Gastrocnemius medialis (tissue), 4 donors: ENCODE measurements around the gene TXNRD3. TPM values are rescaled to one million over a fixed set of nuclear protein-coding genes. Genes with fewer than 3 reads are reported as not detected.

Source experiments
- ATAC-seq, 2 donors: fragments of 150-250 bp; one replicate each; pipeline ENCODE4 v1.9.1; 2016
- DNase-seq, 2 donors: peaks; one replicate each; pipeline ENCODE4 v3.0.0-alpha.2; 2019
- H3K27ac ChIP-seq, 4 donors: fragments of 200-600 bp; sonication (generic); 1 replicate in 1 of 4; 2 replicates in 3 of 4; pipeline ENCODE4 v1.5.1; 2016 to 2018; ENCODE audit warnings: mild to moderate bottlenecking in 2 of 4, moderate library complexity in 1 of 4
- H3K27me3 ChIP-seq, 3 donors: fragments of 200-600 bp; sonication (generic) in 2 of 3; 1 replicate in 1 of 3; 2 replicates in 2 of 3; pipeline versions ENCODE4 v1.5.1 to v1.6.0; 2016 to 2019; ENCODE audit warnings: mild to moderate bottlenecking in 1 of 3, moderate library complexity in 1 of 3
- H3K36me3 ChIP-seq, 2 donors: fragments of 200-600 bp; sonication (generic) in 1 of 2; one replicate each; pipeline ENCODE4 v1.5.1; 2017 to 2018
- H3K4me1 ChIP-seq, 2 donors: fragments of 200-600 bp; sonication (generic) in 1 of 2; one replicate each; pipeline ENCODE4 v1.5.1; 2016 to 2017; ENCODE audit warnings: mild to moderate bottlenecking in 2 of 2
- H3K4me3 ChIP-seq, 4 donors: fragments of 200-600 bp; sonication (generic) in 3 of 4; 1 replicate in 1 of 4; 2 replicates in 3 of 4; pipeline ENCODE4 v1.5.1; 2016 to 2019; ENCODE audit warnings: mild to moderate bottlenecking in 2 of 4
- H3K9me3 ChIP-seq, 3 donors: fragments of 200-600 bp; sonication (generic) in 2 of 3; 1 replicate in 1 of 3; 2 replicates in 2 of 3; pipeline ENCODE4 v1.5.1; 2016 to 2019
- POLR2A ChIP-seq, 2 donors: fragments of 450-650 bp; IDR thresholded peaks; one replicate each; pipeline ENCODE4 v1.6.1; 2017; ENCODE audit warnings: antibody characterized with exemption in 2 of 2, mild to moderate bottlenecking in 2 of 2, moderate library complexity in 2 of 2
- in situ Hi-C, 4 donors: fragments of 200-750 bp; cut with MboI; loops; one replicate each; pipeline versions ENCODE4 v1.15.0 to v1.8.0; 2017; ENCODE audit warnings: low sequenced_read_pairs in 4 of 4
- intact Hi-C: fragments of 100-400 bp; cut with DNase I; formaldehyde crosslinking; loops from one replicate; pipeline ENCODE4 v1.15.1; 2023; ENCODE audit warnings: low total_unique reads
- total RNA-seq, 4 donors: library from RNA; depleted of rRNA; stranded (reverse); fragments of >200 nt; gene quantifications; one replicate each; pipeline versions ENCODE4 v1.1.0 to v1.2.3, GENCODE V29; 2016
- TF ChIP-seq, protein P1 (sequence below), 5 experiments: fragments of 450-650 bp in 3 of 5; fragments of 200-600 bp in 2 of 5; sonication (generic) in 2 of 5; IDR thresholded peaks in 4 of 5; conservative IDR thresholded peaks in 1 of 5; 1 replicate in 4 of 5; 2 replicates in 1 of 5; pipeline ENCODE4 v1.5.1; 2016 to 2019; ENCODE audit warnings: antibody characterized with exemption in 5 of 5, mild to moderate bottlenecking in 3 of 5, moderate library complexity in 3 of 5

Gene TXNRD3
- total RNA-seq, result 1 to 10 TPM; 2.5 to 7.0 (median 4.5) TPM

DNA sequence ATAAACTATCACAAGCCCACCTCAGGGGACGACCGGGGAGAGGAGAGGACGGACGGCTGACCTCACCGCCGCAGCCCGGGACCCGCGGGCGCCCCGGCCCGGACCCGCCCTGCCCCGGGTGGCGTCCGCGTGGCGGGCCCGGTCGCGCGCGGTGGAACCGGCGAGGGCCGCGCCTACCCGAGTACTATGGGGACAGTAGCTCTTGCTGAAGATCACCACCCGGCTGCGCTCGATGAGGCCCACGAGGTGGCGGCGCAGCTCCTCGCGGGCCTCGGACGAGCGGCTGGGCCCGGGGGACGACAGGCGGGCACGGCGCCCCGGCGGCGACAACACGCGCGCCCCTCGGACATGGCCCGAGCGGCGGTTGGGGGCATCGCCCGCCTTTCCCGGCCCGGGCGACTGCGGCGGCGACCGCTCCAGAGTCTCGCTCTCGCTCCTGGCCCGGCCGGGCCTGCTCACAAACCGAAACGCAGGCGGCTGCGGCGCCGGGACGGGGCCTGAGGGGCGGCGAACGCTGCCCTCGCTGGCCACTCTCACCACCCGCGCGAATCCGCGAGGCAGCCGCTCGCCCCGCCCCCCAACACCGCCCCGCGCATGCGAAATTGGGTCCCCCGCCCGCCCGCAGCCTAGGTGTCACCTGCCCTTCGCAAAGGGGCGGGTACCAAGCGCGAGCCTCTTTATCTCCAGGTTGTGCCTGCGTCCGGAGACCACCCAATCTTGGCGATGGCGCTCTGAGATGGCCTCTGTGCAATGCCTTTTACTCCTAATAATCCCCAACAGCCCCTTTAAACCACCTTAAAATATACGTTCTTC is at the start of gene TXNRD3:
TXNRD3 (minus strand) TSS at position 554 of the 813 bp plus-strand sequence.
- Histone ChIP-seq H3K4me1 (peaks cover 7 to 10% of the 10 kb centered on the region in 2 donors), H3K4me3 (peak within 1 kb of the TSS; percentile 49 to 77 (median 56)), H3K36me3 (no peaks in the 10 kb centered on the region), H3K9me3 (no peaks in the 10 kb centered on the region), H3K27ac (peak within 1 kb of the TSS; percentile 74 to 91 (median 82)), H3K27me3 (no peaks in the 10 kb centered on the region)
- intact Hi-C loops (loop anchor here (1.0 to 2.0 kb wide), 2 partner anchors 50 to 132 kb away; partner anchors contain the start of gene CHCHD6), in situ Hi-C loops (no loop called here)
- DNase-seq (peak; percentile 76 to 80), ATAC-seq (peak; percentile 89 to 92)
- TF ChIP-seq, protein P1, sequence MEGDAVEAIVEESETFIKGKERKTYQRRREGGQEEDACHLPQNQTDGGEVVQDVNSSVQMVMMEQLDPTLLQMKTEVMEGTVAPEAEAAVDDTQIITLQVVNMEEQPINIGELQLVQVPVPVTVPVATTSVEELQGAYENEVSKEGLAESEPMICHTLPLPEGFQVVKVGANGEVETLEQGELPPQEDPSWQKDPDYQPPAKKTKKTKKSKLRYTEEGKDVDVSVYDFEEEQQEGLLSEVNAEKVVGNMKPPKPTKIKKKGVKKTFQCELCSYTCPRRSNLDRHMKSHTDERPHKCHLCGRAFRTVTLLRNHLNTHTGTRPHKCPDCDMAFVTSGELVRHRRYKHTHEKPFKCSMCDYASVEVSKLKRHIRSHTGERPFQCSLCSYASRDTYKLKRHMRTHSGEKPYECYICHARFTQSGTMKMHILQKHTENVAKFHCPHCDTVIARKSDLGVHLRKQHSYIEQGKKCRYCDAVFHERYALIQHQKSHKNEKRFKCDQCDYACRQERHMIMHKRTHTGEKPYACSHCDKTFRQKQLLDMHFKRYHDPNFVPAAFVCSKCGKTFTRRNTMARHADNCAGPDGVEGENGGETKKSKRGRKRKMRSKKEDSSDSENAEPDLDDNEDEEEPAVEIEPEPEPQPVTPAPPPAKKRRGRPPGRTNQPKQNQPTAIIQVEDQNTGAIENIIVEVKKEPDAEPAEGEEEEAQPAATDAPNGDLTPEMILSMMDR (IDR thresholded peaks at IDR 0.05 in 4 of 5, conservative IDR thresholded peaks at IDR 0.05 in 1 of 5), result peak in 1 of 5 experiments; percentile 13
- peak; percentile 81 to 86 for TF ChIP-seq POLR2A (IDR thresholded peaks at IDR 0.05)

- H3K4me3 ChIP-seq, result peak within 1 kb of the TSS; percentile 64 to 83 (median 72)
- no peaks in the 10 kb centered on the region for H3K9me3 ChIP-seq
- no peak for TF ChIP-seq POLR2A (IDR thresholded peaks at IDR 0.05)
- TF ChIP-seq, protein P1 (IDR thresholded peaks at IDR 0.05 in 4 of 5, conservative IDR thresholded peaks at IDR 0.05 in 1 of 5), result no peak
- H3K27ac ChIP-seq, result peak within 1 kb of the TSS in 3 of 4 donors; percentile 11 to 65 (median 21)
- peaks cover 2 to 14% of the 10 kb centered on the region in 2 donors for H3K4me1 ChIP-seq
- intact Hi-C loops, result loop anchor here (1.0 kb wide), 1 partner anchor 50 kb away; no protein-coding TSS in a partner anchor
- no peaks in the 10 kb centered on the region for H3K36me3 ChIP-seq
- DNase-seq (peak; percentile 88 to 89), ATAC-seq (peak; percentile 98 to 99)
- H3K27me3 ChIP-seq, result peaks cover 0 to 4% (median 3%) of the 10 kb centered on the region in 3 donors
- in situ Hi-C loops, result no loop called here
These were observed 48.9 kb upstream of the TXNRD3 start, which contains the start of gene CHCHD6 for GRCh38 chr3:126703512-126704493. CHCHD6 (plus strand) TSS chr3:126704240; CDS start chr3:126704313, 73 bp downstream.

- H3K27me3 ChIP-seq, result peaks cover 12 to 28% (median 24%) of the 10 kb centered on the region in 3 donors
- H3K4me3 ChIP-seq, result no peak overlapping the region
- DNase-seq, result no peak
- TF ChIP-seq, protein P1 (IDR thresholded peaks at IDR 0.05 in 4 of 5, conservative IDR thresholded peaks at IDR 0.05 in 1 of 5), result no peak
- TF ChIP-seq POLR2A (IDR thresholded peaks at IDR 0.05), result no peak
- intact Hi-C loops (no loop called here), in situ Hi-C loops (no loop called here)
- ATAC-seq, result no peak
- no peaks in the 10 kb centered on the region for H3K36me3 ChIP-seq
- H3K27ac ChIP-seq, result no peak overlapping the region
- peaks cover 2 to 6% of the 10 kb centered on the region in 2 donors for H3K4me1 ChIP-seq
- H3K9me3 ChIP-seq, result no peaks in the 10 kb centered on the region
These were observed 44.1 kb upstream of the TXNRD3 start for GRCh38 chr3:126699011-126699410.

- Histone ChIP-seq H3K27ac (no peak overlapping the region), H3K4me1 (no peaks in the 10 kb centered on the region), H3K36me3 (no peaks in the 10 kb centered on the region), H3K4me3 (no peak overlapping the region), H3K9me3 (no peaks in the 10 kb centered on the region), H3K27me3 (peaks cover 12 to 29% (median 25%) of the 10 kb centered on the region in 3 donors)
- in situ Hi-C loops (no loop called here), intact Hi-C loops (no loop called here)
- TF ChIP-seq POLR2A (IDR thresholded peaks at IDR 0.05), result no peak
- TF ChIP-seq, protein P1 (IDR thresholded peaks at IDR 0.05 in 4 of 5, conservative IDR thresholded peaks at IDR 0.05 in 1 of 5), result no peak
- DNase-seq, result no peak
- no peak for ATAC-seq
These were observed 41.9 kb upstream of the TXNRD3 start for GRCh38 chr3:126696701-126697267.
